A549 (cell line): ENCODE data around the gene R3HDM2.

Experiments
- CBX8 ChIP-seq: fragments of 200-600 bp; sonication (generic); IDR thresholded peaks from 2 replicates; pipeline ENCODE4 v1.6.1; 2016
- HDAC2 ChIP-seq: fragments of 200-600 bp; sonication (generic); IDR thresholded peaks from 2 replicates; pipeline ENCODE4 v1.6.1; 2016
- JUNB ChIP-seq: fragments of >200 bp; sonication (Bioruptor Twin); formaldehyde crosslinking; IDR thresholded peaks from 2 replicates; pipeline ENCODE4 v1.6.1; 2016
- MAFK ChIP-seq: fragments of 450-650 bp; IDR thresholded peaks from 2 replicates; pipeline ENCODE4 v1.6.1; 2014; ENCODE audit not compliant: partially characterized antibody
- MAZ ChIP-seq: fragments of 150-350 bp; IDR thresholded peaks from 2 replicates; pipeline ENCODE4 v1.6.1; 2014; ENCODE audit warnings: antibody characterized with exemption, low read depth, low read length, borderline replicate concordance
- POLR2A ChIP-seq: IDR thresholded peaks from 2 replicates; pipeline ENCODE4 v1.6.1; 2012; ENCODE audit warnings: mild to moderate bottlenecking, low read length
- RAD21 ChIP-seq, 2 experiments: fragments of >200 bp in 1 of 2; sonication (Bioruptor Twin) in 1 of 2; formaldehyde crosslinking in 1 of 2; IDR thresholded peaks in 1 of 2; conservative IDR thresholded peaks in 1 of 2; 2 replicates in 1 of 2; 3 replicates in 1 of 2; pipeline ENCODE4 v1.6.1; 2012 to 2018; ENCODE audit warnings: inconsistent platforms in 1 of 2
- RARB ChIP-seq: fragments of 250-450 bp; sonication (Bioruptor Pico); IDR thresholded peaks from 2 replicates; pipeline ENCODE4 v1.8.0; 2021; ENCODE audit warnings: mild to moderate bottlenecking, moderate library complexity
- RNF2 ChIP-seq: fragments of 200-600 bp; sonication (generic); IDR thresholded peaks from 2 replicates; pipeline ENCODE4 v1.6.1; 2016; ENCODE audit warnings: low read depth, mild to moderate bottlenecking, antibody characterized with exemption, moderate library complexity, borderline replicate concordance
- SREBF2 ChIP-seq: fragments of 450-650 bp; IDR thresholded peaks from 2 replicates; pipeline ENCODE4 v1.6.1; 2014; ENCODE audit warnings: mild to moderate bottlenecking, moderate library complexity
- ZSCAN20 ChIP-seq: fragments of 250-450 bp; sonication (Bioruptor Pico); IDR thresholded peaks from 2 replicates; pipeline ENCODE4 v1.8.0; 2022; ENCODE audit warnings: mild to moderate bottlenecking, moderate library complexity
- TF ChIP-seq, protein P1 (sequence below): fragments of >200 bp; sonication (Bioruptor Twin); formaldehyde crosslinking; IDR thresholded peaks from 3 replicates; pipeline ENCODE4 v1.5.1; 2016
- TF ChIP-seq, protein P2 (sequence below): fragments of 150-350 bp; IDR thresholded peaks from 2 replicates; pipeline ENCODE4 v1.6.1; 2014; ENCODE audit warnings: low read depth, mild to moderate bottlenecking, low read length

- no peak for TF ChIP-seq JUNB
- TF ChIP-seq, protein P1, sequence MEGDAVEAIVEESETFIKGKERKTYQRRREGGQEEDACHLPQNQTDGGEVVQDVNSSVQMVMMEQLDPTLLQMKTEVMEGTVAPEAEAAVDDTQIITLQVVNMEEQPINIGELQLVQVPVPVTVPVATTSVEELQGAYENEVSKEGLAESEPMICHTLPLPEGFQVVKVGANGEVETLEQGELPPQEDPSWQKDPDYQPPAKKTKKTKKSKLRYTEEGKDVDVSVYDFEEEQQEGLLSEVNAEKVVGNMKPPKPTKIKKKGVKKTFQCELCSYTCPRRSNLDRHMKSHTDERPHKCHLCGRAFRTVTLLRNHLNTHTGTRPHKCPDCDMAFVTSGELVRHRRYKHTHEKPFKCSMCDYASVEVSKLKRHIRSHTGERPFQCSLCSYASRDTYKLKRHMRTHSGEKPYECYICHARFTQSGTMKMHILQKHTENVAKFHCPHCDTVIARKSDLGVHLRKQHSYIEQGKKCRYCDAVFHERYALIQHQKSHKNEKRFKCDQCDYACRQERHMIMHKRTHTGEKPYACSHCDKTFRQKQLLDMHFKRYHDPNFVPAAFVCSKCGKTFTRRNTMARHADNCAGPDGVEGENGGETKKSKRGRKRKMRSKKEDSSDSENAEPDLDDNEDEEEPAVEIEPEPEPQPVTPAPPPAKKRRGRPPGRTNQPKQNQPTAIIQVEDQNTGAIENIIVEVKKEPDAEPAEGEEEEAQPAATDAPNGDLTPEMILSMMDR: no peak
- TF ChIP-seq MAZ: no peak
- TF ChIP-seq RAD21 (conservative IDR thresholded peaks at IDR 0.05 in 1 of 2, IDR thresholded peaks at IDR 0.05 in 1 of 2): no peak
- TF ChIP-seq SREBF2: no peak
- no peak for TF ChIP-seq RNF2
- TF ChIP-seq CBX8: no peak
- TF ChIP-seq MAFK: no peak
- TF ChIP-seq, protein P2, sequence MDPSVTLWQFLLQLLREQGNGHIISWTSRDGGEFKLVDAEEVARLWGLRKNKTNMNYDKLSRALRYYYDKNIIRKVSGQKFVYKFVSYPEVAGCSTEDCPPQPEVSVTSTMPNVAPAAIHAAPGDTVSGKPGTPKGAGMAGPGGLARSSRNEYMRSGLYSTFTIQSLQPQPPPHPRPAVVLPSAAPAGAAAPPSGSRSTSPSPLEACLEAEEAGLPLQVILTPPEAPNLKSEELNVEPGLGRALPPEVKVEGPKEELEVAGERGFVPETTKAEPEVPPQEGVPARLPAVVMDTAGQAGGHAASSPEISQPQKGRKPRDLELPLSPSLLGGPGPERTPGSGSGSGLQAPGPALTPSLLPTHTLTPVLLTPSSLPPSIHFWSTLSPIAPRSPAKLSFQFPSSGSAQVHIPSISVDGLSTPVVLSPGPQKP: no peak
- TF ChIP-seq HDAC2: no peak
- no peak for TF ChIP-seq POLR2A
- TF ChIP-seq ZSCAN20: no peak
- TF ChIP-seq RARB (CRISPR knock-in tag): no peak
Observed at GRCh38 chr12:57352166-57352565, 78.7 kb downstream of the R3HDM2 start.
